Head of caudate nucleus (tissue), 42 donors: ENCODE data around the gene NEU4.
"Not testable (repeated sequence)": the region's sequence is repeated elsewhere in the genome, so short reads cannot be mapped to it uniquely, and the experiment has no call there.

Source experiments
- DNase-seq, 42 donors: peaks; one replicate each; pipeline versions ENCODE4 v3.0.0 to v3.0.0-alpha.2; 2020 to 2021; ENCODE audit warnings: mixed read lengths in 7 of 42
- intact Hi-C: fragments of 100-400 bp; cut with DNase I; formaldehyde crosslinking; loops from one replicate; pipeline ENCODE4 v1.15.0; 2022

The NEU4 gene

GRCh38 chr2:241773511-241774418 is 35.2 kb upstream of the NEU4 start:
- peak in 7 of 42 donors; percentile 3 to 38 (median 16) for DNase-seq
- intact Hi-C loops: no loop called here

- intact Hi-C loops: no loop called here
- DNase-seq: peak in 6 of 42 donors; percentile 8 to 37 (median 18)
Observed at GRCh38 chr2:241774419-241775222, 34.4 kb upstream of the NEU4 start.

DNA sequence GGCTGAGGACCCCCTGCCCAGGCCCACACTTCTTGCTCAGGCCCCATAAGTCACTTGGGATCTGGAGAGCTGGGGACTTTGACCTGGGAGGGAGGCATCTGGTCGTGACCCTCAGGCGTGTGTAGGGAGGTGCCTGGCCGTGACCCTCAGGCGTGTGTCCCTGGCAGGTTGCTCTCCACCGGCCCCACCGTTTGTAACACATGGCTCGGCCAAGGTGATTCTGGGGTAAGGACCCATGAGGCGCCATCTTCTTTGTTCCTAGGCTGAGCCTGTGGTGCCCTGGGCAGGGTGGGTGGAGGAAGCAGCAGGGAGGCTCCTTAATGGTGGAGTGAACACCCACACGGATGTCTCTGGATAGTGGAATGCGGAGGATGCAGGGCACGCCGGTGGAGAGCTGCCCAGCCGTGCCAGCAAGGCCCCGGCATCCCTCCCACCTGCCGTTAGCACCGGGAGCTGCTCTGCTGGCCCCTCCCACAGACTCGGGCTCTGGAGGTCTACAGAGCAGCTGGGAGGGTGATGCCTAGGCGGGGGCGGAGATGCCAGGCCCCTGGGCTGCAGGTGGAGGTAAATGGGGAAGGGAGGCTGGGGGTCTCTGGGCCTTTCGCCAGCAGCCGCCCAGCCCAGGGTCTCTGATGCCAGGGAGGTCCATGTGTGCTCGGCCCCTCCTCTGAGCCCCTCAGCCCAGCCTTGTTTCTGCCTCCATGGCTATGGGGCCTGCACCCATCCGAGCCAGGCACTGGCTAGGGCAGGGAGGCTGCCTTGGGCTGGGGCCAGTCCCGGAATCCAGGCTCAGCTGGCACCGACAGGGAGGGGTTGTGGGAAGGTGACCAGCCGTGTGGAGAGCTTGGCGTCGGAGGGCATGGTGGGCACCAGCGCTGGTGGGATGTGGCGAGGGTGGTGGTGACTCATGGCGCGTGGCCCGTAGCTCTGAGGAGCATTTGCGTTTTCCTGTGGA is 33.5 kb upstream of the NEU4 start:
- intact Hi-C loops: no loop called here
- peak in 9 of 42 donors; percentile 7 to 38 (median 15) for DNase-seq

DNA sequence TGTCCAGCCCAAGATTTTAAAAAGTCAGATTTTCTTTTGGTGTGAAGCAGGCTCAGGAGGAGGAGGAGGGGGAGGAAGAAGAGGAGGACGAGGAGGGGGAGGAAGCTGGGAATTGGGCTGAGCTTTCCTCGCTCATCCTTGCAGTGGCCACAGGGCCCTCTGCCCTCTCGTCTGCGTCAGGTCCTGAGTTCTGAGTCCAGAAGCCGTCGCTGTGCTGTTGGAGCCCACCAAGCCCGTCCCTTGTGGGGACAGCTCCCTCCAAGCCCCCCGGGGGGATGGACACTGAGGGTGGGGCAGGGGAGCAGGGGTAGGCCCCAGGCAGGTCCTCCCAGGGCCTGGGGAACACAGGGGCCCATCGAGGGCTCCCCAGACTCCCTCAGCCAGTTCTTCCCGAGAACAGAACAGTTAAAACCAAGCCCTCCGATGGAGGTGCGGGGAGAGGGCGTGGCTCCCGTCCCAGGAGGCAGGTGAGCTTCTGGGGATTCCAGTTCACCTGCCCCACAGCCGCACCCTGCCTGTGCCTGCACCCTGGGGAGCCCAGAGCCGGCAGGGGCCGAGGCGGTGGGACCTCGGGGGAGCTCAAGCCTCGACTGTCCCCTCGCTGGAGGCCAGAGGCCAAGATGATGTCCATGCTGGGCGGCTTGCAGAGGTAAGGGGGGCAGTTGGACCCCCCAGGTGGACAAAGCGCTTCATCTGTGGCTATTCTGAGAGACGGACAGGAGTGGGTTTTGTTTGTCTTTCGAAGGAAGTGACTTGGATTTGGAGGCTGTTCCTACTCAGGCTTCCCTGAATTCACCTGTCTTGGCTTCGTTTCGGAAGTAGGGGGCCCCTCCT is 32.4 kb upstream of the NEU4 start, which contains the start of gene GAL3ST2:
TSS of gene GAL3ST2 (plus strand) at position 487 of the 834 bp plus-strand sequence. CDS start at position 621, 134 bp downstream.
- intact Hi-C loops: no loop called here
- DNase-seq: peak in 7 of 42 donors; percentile 1 to 28 (median 5)

DNA sequence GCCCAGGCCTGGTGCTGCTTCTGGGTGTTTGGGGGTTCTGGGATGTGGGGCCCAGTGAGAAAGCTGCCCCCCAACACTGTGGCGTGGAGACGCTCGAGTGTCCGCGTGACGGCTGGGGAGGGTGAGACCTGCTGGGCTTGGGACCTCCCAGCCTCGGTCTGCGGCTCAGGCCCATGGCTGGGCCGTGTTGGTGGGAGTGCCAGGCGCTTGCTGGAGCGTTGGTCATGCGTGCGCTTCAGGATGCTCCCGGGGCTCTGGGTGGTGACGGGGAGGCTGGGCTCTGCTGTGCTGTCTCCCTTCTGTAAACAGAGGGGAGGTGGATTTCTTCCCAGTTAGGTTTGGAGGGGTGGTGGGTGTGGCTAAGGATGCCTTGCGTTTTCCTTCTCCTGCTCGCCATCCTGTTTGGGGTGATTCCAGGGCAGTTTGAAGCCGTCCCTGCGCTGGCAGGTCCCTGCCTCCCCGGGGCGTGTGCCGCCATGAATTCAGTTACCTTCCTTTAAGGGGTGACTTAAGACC is 31.8 kb upstream of the NEU4 start:
- peak in 6 of 42 donors; percentile 3 to 28 (median 8) for DNase-seq
- intact Hi-C loops: no loop called here

- intact Hi-C loops: no loop called here
- DNase-seq: peak in 6 of 42 donors; percentile 1 to 27 (median 13)
Observed at GRCh38 chr2:241777686-241778627, 31.0 kb upstream of the NEU4 start.

- intact Hi-C loops: no loop called here
- DNase-seq: no peak
Observed at GRCh38 chr2:241780939-241781569, 27.9 kb upstream of the NEU4 start.

GRCh38 chr2:241782053-241782452 is 26.9 kb upstream of the NEU4 start:
- peak in 1 of 42 donors; percentile 10 for DNase-seq

GRCh38 chr2:241788135-241788534 is 20.9 kb upstream of the NEU4 start:
- intact Hi-C loops: no loop called here
- no peak for DNase-seq

More at GRCh38 chr2:241782053-241782452, 26.9 kb upstream of the NEU4 start:
- intact Hi-C loops: not testable (repeated sequence)

- no peak for DNase-seq
- intact Hi-C loops: no loop called here
Observed at GRCh38 chr2:241788572-241788971, 20.4 kb upstream of the NEU4 start.

GRCh38 chr2:241791385-241791784 is 17.6 kb upstream of the NEU4 start:
- DNase-seq: peak in 4 of 42 donors; percentile 3 to 20 (median 12)
- intact Hi-C loops: not testable (repeated sequence)

GRCh38 chr2:241793385-241793784 is 15.6 kb upstream of the NEU4 start:
- intact Hi-C loops: no loop called here
- no peak for DNase-seq

GRCh38 chr2:241794250-241794823 is 14.7 kb upstream of the NEU4 start:
- intact Hi-C loops: no loop called here
- DNase-seq: peak in 7 of 42 donors; percentile 1 to 14 (median 4)

- intact Hi-C loops: no loop called here
- peak in 6 of 42 donors; percentile 1 to 31 (median 4) for DNase-seq
Observed at GRCh38 chr2:241795021-241795999, 13.7 kb upstream of the NEU4 start.
